Measurements from ENCODE around the gene ASAP2. TPM values are rescaled to one million over a fixed set of nuclear protein-coding genes. Genes with fewer than 3 reads are reported as not detected.

ASAP2 gene
- total and polyA plus RNA-seq, 9 of the 15 experiments (the other 6 are each of a cell fraction or from before 2014, with no cell fraction given), result 0.06 to 4.3 (median 3.1) TPM

DNA sequence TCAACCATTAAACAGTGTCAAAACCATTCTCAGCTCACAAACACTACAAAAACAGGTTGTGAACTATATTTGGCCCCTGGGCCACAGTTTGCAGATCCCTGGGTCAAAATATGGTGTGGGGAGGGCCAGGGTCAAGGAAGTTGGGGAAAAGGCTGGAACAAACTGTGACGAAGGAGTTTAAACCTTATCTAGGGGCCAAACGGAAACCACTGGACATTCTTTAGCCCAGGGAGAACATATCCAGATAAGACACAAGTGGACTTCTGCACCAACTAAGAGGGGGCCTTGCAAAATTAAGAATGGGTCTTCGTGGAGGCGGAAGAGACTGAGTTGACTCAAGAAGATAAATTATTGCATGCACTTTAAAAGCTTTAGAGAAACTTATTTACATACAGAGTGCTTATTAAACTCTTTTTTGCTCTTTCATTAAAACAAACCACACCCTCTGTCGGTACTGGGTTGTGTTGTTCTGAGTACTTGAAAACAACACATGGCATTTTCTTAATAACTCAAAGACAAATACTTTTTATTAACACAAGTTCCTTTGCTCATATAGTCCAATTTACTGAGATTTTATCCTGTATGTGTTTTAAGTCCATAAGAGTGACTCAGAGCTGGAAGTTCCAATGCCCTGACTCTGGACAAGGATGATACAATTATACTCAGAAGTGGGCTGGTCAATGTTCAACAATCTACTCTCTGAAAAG, 5.3 kb upstream of the ASAP2 start (continued):
- TF ChIP-seq TCF3 (CRISPR knock-in tag; IDR thresholded peaks at IDR 0.05), result peak; percentile 76
- TF ChIP-seq POLR2G (IDR thresholded peaks at IDR 0.05; ENCODE audit: low read depth, low read length), result no peak
- TF ChIP-seq, protein P1, sequence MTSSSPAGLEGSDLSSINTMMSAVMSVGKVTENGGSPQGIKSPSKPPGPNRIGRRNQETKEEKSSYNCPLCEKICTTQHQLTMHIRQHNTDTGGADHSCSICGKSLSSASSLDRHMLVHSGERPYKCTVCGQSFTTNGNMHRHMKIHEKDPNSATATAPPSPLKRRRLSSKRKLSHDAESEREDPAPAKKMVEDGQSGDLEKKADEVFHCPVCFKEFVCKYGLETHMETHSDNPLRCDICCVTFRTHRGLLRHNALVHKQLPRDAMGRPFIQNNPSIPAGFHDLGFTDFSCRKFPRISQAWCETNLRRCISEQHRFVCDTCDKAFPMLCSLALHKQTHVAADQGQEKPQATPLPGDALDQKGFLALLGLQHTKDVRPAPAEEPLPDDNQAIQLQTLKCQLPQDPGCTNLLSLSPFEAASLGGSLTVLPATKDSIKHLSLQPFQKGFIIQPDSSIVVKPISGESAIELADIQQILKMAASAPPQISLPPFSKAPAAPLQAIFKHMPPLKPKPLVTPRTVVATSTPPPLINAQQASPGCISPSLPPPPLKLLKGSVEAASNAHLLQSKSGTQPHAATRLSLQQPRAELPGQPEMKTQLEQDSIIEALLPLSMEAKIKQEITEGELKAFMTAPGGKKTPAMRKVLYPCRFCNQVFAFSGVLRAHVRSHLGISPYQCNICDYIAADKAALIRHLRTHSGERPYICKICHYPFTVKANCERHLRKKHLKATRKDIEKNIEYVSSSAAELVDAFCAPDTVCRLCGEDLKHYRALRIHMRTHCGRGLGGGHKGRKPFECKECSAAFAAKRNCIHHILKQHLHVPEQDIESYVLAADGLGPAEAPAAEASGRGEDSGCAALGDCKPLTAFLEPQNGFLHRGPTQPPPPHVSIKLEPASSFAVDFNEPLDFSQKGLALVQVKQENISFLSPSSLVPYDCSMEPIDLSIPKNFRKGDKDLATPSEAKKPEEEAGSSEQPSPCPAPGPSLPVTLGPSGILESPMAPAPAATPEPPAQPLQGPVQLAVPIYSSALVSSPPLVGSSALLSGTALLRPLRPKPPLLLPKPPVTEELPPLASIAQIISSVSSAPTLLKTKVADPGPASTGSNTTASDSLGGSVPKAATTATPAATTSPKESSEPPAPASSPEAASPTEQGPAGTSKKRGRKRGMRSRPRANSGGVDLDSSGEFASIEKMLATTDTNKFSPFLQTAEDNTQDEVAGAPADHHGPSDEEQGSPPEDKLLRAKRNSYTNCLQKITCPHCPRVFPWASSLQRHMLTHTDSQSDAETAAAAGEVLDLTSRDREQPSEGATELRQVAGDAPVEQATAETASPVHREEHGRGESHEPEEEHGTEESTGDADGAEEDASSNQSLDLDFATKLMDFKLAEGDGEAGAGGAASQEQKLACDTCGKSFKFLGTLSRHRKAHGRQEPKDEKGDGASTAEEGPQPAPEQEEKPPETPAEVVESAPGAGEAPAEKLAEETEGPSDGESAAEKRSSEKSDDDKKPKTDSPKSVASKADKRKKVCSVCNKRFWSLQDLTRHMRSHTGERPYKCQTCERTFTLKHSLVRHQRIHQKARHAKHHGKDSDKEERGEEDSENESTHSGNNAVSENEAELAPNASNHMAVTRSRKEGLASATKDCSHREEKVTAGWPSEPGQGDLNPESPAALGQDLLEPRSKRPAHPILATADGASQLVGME (CRISPR knock-in tag; IDR thresholded peaks at IDR 0.05), result no peak
- TF ChIP-seq RFX7 (CRISPR knock-in tag; IDR thresholded peaks at IDR 0.05), result no peak
- TF ChIP-seq ZNF140 (CRISPR knock-in tag; IDR thresholded peaks at IDR 0.05), result no peak
- no peak for TF ChIP-seq ZBTB7A (IDR thresholded peaks at IDR 0.05; ENCODE audit: borderline replicate concordance, control insufficient read depth, low read depth, low read length)
- TF ChIP-seq, protein P2, sequence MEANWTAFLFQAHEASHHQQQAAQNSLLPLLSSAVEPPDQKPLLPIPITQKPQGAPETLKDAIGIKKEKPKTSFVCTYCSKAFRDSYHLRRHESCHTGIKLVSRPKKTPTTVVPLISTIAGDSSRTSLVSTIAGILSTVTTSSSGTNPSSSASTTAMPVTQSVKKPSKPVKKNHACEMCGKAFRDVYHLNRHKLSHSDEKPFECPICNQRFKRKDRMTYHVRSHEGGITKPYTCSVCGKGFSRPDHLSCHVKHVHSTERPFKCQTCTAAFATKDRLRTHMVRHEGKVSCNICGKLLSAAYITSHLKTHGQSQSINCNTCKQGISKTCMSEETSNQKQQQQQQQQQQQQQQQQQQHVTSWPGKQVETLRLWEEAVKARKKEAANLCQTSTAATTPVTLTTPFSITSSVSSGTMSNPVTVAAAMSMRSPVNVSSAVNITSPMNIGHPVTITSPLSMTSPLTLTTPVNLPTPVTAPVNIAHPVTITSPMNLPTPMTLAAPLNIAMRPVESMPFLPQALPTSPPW (CRISPR knock-in tag; IDR thresholded peaks at IDR 0.05), result peak; percentile 66
- TF ChIP-seq HDGF (IDR thresholded peaks at IDR 0.05), result no peak
- TF ChIP-seq TBP (optimal IDR thresholded peaks at IDR 0.05; ENCODE audit: low read depth, low read length), result no peak
- no peak for TF ChIP-seq MTA2 (IDR thresholded peaks at IDR 0.05; ENCODE audit: low read depth)
- no peak for TF ChIP-seq ZNF133 (CRISPR knock-in tag; IDR thresholded peaks at IDR 0.05)
- no peak for TF ChIP-seq CEBPG (CRISPR knock-in tag; IDR thresholded peaks at IDR 0.05)
- 0 out of 4 replicates have a peak, but pooled peaks of 1 of the 2 experiments have one; percentile 17 for TF ChIP-seq CEBPG (tag; conservative IDR thresholded peaks at IDR 0.05 in 1 of 2, IDR thresholded peaks at IDR 0.05 in 1 of 2)
- no peak for TF ChIP-seq THRAP3 (IDR thresholded peaks at IDR 0.05; ENCODE audit: borderline replicate concordance)
- TF ChIP-seq, protein P3, sequence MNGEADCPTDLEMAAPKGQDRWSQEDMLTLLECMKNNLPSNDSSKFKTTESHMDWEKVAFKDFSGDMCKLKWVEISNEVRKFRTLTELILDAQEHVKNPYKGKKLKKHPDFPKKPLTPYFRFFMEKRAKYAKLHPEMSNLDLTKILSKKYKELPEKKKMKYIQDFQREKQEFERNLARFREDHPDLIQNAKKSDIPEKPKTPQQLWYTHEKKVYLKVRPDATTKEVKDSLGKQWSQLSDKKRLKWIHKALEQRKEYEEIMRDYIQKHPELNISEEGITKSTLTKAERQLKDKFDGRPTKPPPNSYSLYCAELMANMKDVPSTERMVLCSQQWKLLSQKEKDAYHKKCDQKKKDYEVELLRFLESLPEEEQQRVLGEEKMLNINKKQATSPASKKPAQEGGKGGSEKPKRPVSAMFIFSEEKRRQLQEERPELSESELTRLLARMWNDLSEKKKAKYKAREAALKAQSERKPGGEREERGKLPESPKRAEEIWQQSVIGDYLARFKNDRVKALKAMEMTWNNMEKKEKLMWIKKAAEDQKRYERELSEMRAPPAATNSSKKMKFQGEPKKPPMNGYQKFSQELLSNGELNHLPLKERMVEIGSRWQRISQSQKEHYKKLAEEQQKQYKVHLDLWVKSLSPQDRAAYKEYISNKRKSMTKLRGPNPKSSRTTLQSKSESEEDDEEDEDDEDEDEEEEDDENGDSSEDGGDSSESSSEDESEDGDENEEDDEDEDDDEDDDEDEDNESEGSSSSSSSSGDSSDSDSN (IDR thresholded peaks at IDR 0.05; ENCODE audit: borderline replicate concordance in 1 of 2, low read depth in 2 of 2, low read length in 2 of 2), result no peak
- no peak for TF ChIP-seq CTBP1 (IDR thresholded peaks at IDR 0.05; ENCODE audit: borderline replicate concordance)
